ENCODE measurements around the gene GRPEL1. TPM values are rescaled to one million over a fixed set of nuclear protein-coding genes. Genes with fewer than 3 reads are reported as not detected.

The GRPEL1 gene
- polyA plus RNA-seq, 1 of the 3 experiments (the other 2 are of a cell fraction): 29.8 TPM

DNA sequence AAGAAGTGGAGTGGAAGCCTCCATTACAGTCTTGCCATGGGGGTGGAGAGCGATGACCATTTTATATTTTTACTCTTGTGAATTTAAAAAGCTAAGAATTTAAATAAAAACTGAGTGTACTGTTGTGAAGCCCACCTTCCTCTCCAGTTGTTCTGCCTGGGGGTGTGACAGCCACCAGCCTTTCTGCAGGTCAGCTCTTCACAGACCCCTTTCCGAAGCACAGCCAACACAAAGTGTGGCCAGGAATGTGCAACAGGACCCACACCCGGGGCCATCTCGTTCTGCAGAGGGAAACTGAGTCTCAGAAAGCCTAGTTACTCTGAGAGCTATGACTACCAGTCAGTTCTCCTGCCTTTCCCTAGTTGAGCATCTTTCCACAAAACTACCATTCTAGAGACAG is 1.4 kb downstream of the GRPEL1 start:
- Histone ChIP-seq H3K79me2 (ENCODE audit: insufficient read depth) (peaks cover 56% of the 10 kb centered on the region), H4K20me1 (ENCODE audit: insufficient read depth) (peaks cover 25% of the 10 kb centered on the region), H3K4me1 (ENCODE audit: control insufficient read depth in 1 of 2, insufficient read depth in 2 of 2, low read depth in 1 of 2, low read length in 1 of 2) (peaks cover 0 to 17% of the 10 kb centered on the region in 2 experiments; a peak in 2 of 4 replicates), H3K9me3 (no peaks in the 10 kb centered on the region), H3K27ac (ENCODE audit: low read depth in 2 of 2, low read length in 1 of 2) (no peak overlapping the region), H3K4me2 (peak overlapping the region; percentile 99), H3K9me2 (no peaks in the 10 kb centered on the region), H3K36me3 (replicated peaks in 1 of 2; ENCODE audit: control insufficient read depth in 1 of 2, insufficient read depth in 2 of 2, low read length in 1 of 2) (peaks cover 17 to 32% of the 10 kb centered on the region in 2 experiments), H3K9ac (peak overlapping the region; percentile 91; the same call in 1 of the 2 replicates), H2AFZ (ENCODE audit: low read depth) (no peak overlapping the region), H3K27me3 (ENCODE audit: insufficient read depth) (no peaks in the 10 kb centered on the region), H3K4me3 (ENCODE audit: low read depth in 2 of 2, low read length in 1 of 2) (peak overlapping the region; percentile 86 to 88; a peak in 3 of 4 replicates), H3F3A (replicated peaks; ENCODE audit: insufficient read depth) (no peaks in the 10 kb centered on the region)
- DNase-seq: no peak
- TF ChIP-seq RAD21 (IDR thresholded peaks at IDR 0.05; ENCODE audit: low read length) (no peak), NFIC (IDR thresholded peaks at IDR 0.05; ENCODE audit: borderline replicate concordance) (no peak), EP300 (IDR thresholded peaks at IDR 0.05; ENCODE audit: borderline replicate concordance in 1 of 2, low read depth in 1 of 2, low read length in 1 of 2) (no peak), SIN3A (IDR thresholded peaks at IDR 0.05; ENCODE audit: borderline replicate concordance, low read depth, low read length) (no peak), TCF12 (IDR thresholded peaks at IDR 0.05) (no peak), FOXJ3 (CRISPR knock-in tag; IDR thresholded peaks at IDR 0.05) (no peak), EZH2phosphoT487 (IDR thresholded peaks at IDR 0.05; ENCODE audit: borderline replicate concordance, low read depth) (no peak), RFX5 (IDR thresholded peaks at IDR 0.05; ENCODE audit: low read length) (no peak), POLR2AphosphoS5 (IDR thresholded peaks at IDR 0.05; ENCODE audit: low read depth, low read length) (no peak), ELF1 (IDR thresholded peaks at IDR 0.05) (no peak), GATA2 (CRISPR knock-in tag; IDR thresholded peaks at IDR 0.05) (no peak)
- TF ChIP-seq, protein P1, sequence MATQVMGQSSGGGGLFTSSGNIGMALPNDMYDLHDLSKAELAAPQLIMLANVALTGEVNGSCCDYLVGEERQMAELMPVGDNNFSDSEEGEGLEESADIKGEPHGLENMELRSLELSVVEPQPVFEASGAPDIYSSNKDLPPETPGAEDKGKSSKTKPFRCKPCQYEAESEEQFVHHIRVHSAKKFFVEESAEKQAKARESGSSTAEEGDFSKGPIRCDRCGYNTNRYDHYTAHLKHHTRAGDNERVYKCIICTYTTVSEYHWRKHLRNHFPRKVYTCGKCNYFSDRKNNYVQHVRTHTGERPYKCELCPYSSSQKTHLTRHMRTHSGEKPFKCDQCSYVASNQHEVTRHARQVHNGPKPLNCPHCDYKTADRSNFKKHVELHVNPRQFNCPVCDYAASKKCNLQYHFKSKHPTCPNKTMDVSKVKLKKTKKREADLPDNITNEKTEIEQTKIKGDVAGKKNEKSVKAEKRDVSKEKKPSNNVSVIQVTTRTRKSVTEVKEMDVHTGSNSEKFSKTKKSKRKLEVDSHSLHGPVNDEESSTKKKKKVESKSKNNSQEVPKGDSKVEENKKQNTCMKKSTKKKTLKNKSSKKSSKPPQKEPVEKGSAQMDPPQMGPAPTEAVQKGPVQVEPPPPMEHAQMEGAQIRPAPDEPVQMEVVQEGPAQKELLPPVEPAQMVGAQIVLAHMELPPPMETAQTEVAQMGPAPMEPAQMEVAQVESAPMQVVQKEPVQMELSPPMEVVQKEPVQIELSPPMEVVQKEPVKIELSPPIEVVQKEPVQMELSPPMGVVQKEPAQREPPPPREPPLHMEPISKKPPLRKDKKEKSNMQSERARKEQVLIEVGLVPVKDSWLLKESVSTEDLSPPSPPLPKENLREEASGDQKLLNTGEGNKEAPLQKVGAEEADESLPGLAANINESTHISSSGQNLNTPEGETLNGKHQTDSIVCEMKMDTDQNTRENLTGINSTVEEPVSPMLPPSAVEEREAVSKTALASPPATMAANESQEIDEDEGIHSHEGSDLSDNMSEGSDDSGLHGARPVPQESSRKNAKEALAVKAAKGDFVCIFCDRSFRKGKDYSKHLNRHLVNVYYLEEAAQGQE (IDR thresholded peaks at IDR 0.05; ENCODE audit: low read depth, low read length): no peak
- TF ChIP-seq, protein P2, sequence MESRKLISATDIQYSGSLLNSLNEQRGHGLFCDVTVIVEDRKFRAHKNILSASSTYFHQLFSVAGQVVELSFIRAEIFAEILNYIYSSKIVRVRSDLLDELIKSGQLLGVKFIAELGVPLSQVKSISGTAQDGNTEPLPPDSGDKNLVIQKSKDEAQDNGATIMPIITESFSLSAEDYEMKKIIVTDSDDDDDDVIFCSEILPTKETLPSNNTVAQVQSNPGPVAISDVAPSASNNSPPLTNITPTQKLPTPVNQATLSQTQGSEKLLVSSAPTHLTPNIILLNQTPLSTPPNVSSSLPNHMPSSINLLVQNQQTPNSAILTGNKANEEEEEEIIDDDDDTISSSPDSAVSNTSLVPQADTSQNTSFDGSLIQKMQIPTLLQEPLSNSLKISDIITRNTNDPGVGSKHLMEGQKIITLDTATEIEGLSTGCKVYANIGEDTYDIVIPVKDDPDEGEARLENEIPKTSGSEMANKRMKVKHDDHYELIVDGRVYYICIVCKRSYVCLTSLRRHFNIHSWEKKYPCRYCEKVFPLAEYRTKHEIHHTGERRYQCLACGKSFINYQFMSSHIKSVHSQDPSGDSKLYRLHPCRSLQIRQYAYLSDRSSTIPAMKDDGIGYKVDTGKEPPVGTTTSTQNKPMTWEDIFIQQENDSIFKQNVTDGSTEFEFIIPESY (IDR thresholded peaks at IDR 0.05; ENCODE audit: borderline replicate concordance, low read depth): no peak
- TF ChIP-seq, protein P3, sequence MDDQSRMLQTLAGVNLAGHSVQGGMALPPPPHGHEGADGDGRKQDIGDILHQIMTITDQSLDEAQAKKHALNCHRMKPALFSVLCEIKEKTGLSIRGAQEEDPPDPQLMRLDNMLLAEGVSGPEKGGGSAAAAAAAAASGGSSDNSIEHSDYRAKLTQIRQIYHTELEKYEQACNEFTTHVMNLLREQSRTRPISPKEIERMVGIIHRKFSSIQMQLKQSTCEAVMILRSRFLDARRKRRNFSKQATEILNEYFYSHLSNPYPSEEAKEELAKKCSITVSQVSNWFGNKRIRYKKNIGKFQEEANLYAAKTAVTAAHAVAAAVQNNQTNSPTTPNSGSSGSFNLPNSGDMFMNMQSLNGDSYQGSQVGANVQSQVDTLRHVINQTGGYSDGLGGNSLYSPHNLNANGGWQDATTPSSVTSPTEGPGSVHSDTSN (IDR thresholded peaks at IDR 0.05): no peak
- TF ChIP-seq, protein P4, sequence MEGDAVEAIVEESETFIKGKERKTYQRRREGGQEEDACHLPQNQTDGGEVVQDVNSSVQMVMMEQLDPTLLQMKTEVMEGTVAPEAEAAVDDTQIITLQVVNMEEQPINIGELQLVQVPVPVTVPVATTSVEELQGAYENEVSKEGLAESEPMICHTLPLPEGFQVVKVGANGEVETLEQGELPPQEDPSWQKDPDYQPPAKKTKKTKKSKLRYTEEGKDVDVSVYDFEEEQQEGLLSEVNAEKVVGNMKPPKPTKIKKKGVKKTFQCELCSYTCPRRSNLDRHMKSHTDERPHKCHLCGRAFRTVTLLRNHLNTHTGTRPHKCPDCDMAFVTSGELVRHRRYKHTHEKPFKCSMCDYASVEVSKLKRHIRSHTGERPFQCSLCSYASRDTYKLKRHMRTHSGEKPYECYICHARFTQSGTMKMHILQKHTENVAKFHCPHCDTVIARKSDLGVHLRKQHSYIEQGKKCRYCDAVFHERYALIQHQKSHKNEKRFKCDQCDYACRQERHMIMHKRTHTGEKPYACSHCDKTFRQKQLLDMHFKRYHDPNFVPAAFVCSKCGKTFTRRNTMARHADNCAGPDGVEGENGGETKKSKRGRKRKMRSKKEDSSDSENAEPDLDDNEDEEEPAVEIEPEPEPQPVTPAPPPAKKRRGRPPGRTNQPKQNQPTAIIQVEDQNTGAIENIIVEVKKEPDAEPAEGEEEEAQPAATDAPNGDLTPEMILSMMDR (IDR thresholded peaks at IDR 0.05): no peak
- TF ChIP-seq, protein P5, sequence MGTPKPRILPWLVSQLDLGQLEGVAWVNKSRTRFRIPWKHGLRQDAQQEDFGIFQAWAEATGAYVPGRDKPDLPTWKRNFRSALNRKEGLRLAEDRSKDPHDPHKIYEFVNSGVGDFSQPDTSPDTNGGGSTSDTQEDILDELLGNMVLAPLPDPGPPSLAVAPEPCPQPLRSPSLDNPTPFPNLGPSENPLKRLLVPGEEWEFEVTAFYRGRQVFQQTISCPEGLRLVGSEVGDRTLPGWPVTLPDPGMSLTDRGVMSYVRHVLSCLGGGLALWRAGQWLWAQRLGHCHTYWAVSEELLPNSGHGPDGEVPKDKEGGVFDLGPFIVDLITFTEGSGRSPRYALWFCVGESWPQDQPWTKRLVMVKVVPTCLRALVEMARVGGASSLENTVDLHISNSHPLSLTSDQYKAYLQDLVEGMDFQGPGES (IDR thresholded peaks at IDR 0.05; ENCODE audit: low read depth, low read length): no peak
- ChIA-PET POLR2A (interaction anchor here (2.2 kb wide), 1 partner anchor 157 kb away, joined by 8 read pairs; the partner anchor contains the start of gene TBC1D14), CTCF (interaction anchor here (1.5 to 9.1 kb wide), 7 partner anchors 16 to 346 kb away, joined by 3 to 80 read pairs (median 5); partner anchors contain the start of gene TADA2B)
- WGBS (ENCODE audit: low lambda C conversion rate): 55% methylated on average over 4 of the region's 4 CpGs

All from SK-N-SH (cell line).